Panc1 (cell line): ENCODE data around the gene PCDHB5.

Experiments
- CTCF ChIP-seq: fragments of 450-650 bp; IDR thresholded peaks from 2 replicates; pipeline ENCODE4 v1.5.1; 2017; ENCODE audit warnings: mild to moderate bottlenecking
- TF ChIP-seq, protein P1 (sequence below), 2 experiments: IDR thresholded peaks; 2 replicates each; pipeline ENCODE4 v1.6.1; 2011 to 2012; ENCODE audit warnings: low read depth in 2 of 2, control low read depth in 1 of 2, low read length in 1 of 2, mild to moderate bottlenecking in 1 of 2, moderate library complexity in 1 of 2; ENCODE audit not compliant: insufficient read depth in 1 of 2

DNA sequence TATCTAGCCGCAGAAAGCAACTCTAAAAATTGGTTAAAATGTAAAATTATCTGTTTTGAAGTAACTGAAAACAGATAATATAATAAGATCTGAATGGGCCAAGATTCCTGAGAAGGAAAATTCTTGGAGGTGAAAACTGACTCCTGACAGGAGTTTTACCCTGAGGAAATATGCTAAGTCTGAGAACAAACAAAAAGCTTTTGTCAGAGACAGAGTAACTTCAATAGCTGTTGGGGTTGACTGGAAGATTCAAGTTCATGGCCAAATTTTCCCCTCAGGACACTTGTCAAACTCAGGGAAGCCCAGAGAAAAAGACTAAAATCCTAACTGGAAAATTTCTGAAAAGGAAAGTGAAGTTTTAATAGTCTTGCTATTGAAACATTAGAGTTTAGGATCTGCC lies 7.7 kb upstream of the PCDHB5 start:
- TF ChIP-seq CTCF, result no peak
- TF ChIP-seq, protein P1, sequence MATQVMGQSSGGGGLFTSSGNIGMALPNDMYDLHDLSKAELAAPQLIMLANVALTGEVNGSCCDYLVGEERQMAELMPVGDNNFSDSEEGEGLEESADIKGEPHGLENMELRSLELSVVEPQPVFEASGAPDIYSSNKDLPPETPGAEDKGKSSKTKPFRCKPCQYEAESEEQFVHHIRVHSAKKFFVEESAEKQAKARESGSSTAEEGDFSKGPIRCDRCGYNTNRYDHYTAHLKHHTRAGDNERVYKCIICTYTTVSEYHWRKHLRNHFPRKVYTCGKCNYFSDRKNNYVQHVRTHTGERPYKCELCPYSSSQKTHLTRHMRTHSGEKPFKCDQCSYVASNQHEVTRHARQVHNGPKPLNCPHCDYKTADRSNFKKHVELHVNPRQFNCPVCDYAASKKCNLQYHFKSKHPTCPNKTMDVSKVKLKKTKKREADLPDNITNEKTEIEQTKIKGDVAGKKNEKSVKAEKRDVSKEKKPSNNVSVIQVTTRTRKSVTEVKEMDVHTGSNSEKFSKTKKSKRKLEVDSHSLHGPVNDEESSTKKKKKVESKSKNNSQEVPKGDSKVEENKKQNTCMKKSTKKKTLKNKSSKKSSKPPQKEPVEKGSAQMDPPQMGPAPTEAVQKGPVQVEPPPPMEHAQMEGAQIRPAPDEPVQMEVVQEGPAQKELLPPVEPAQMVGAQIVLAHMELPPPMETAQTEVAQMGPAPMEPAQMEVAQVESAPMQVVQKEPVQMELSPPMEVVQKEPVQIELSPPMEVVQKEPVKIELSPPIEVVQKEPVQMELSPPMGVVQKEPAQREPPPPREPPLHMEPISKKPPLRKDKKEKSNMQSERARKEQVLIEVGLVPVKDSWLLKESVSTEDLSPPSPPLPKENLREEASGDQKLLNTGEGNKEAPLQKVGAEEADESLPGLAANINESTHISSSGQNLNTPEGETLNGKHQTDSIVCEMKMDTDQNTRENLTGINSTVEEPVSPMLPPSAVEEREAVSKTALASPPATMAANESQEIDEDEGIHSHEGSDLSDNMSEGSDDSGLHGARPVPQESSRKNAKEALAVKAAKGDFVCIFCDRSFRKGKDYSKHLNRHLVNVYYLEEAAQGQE (IDR thresholded peaks at IDR 0.05; ENCODE audit: insufficient read depth in 1 of 2, low read depth in 2 of 2, low read length in 1 of 2), result no peak
